Stomach (tissue), 9 donors: ENCODE measurements around the gene NELFCD. TPM values are rescaled to one million over a fixed set of nuclear protein-coding genes. Genes with fewer than 3 reads are reported as not detected.

Experiments
- DNase-seq, 2 donors: peaks; one replicate each; pipeline versions ENCODE4 v3.0.0 to v3.0.0-alpha.2; 2013 to 2019
- H3K27ac ChIP-seq, 5 donors: fragments of 200-600 bp in 4 of 5; sonication (generic) in 4 of 5; one replicate each; pipeline ENCODE4 v1.5.1; 2013 to 2019; ENCODE audit warnings: mild to moderate bottlenecking in 1 of 5, moderate library complexity in 1 of 5
- H3K27me3 ChIP-seq, 3 donors: fragments of 200-600 bp; sonication (generic); one replicate each; pipeline ENCODE4 v1.5.1; 2017 to 2019; ENCODE audit warnings: mixed run types in 1 of 3
- H3K36me3 ChIP-seq, 4 donors: fragments of 200-600 bp; sonication (generic); 1 replicate in 3 of 4; 2 replicates in 1 of 4; pipeline ENCODE4 v1.5.1; 2016 to 2019
- H3K4me1 ChIP-seq, 4 donors: fragments of 200-600 bp; sonication (generic); one replicate each; pipeline ENCODE4 v1.5.1; 2016 to 2019
- H3K4me3 ChIP-seq, 4 donors: fragments of 200-600 bp; sonication (generic) in 3 of 4; one replicate each; pipeline ENCODE4 v1.5.1; 2016 to 2019; ENCODE audit warnings: mild to moderate bottlenecking in 1 of 4
- H3K9me3 ChIP-seq, 4 donors: fragments of 200-600 bp; sonication (generic); one replicate each; pipeline ENCODE4 v1.5.1; 2016 to 2019
- EP300 ChIP-seq: sonication (generic); formaldehyde crosslinking; IDR thresholded peaks from one replicate; pipeline ENCODE4 v1.6.1; 2017; ENCODE audit warnings: antibody characterized with exemption
- POLR2A ChIP-seq, 4 donors: fragments of 450-650 bp; IDR thresholded peaks; one replicate each; pipeline ENCODE4 v1.6.1; 2016; ENCODE audit warnings: antibody characterized with exemption in 4 of 4, control low read depth in 2 of 4, mild to moderate bottlenecking in 1 of 4, moderate library complexity in 1 of 4
- POLR2AphosphoS5 ChIP-seq, 3 donors: sonication (generic); formaldehyde crosslinking; IDR thresholded peaks; one replicate each; pipeline ENCODE4 v1.6.1; 2016; ENCODE audit warnings: antibody characterized with exemption in 3 of 3
- WGBS, 5 donors: extraction: QIAGEN DNeasy Blood & Tissue Kit in 3 of 5; methylation state at CpG; one replicate each; pipeline versions ENCODE4 v1.1.5 to v1.1.7; 2013 to 2018; 5-methylcytosine and 5-hydroxymethylcytosine counted together
- intact Hi-C: fragments of 100-400 bp; cut with DNase I; formaldehyde crosslinking; loops from one replicate; pipeline ENCODE4 v1.15.1; 2023; ENCODE audit warnings: low total_unique reads
- polyA plus RNA-seq, 3 donors: library from polyadenylated mRNA; stranded (reverse); fragments of 200-250 nt; gene quantifications; one replicate each; pipeline ENCODE4 v1.2.3, GENCODE V29; 2013
- total RNA-seq, 5 donors: library from RNA; depleted of rRNA; stranded (reverse); fragments of >200 nt; gene quantifications; one replicate each; pipeline versions ENCODE4 v1.1.0 to v1.2.3, GENCODE V29; 2014 to 2016
- TF ChIP-seq, protein P1 (sequence below), 7 experiments: fragments of 450-650 bp in 4 of 7; fragments of 200-600 bp in 3 of 7; sonication (generic) in 3 of 7; IDR thresholded peaks; one replicate each; pipeline ENCODE4 v1.5.1; 2016 to 2019; ENCODE audit warnings: antibody characterized with exemption in 7 of 7, control low read depth in 2 of 7, mild to moderate bottlenecking in 1 of 7
- donor health status: healthy with polysubstance abuse.
- donor health status: Bipolar disorder and iron deficiency.
- donor health status: healthy.

Gene NELFCD
- total and polyA plus RNA-seq, 8 donors: 20.9 to 59.5 (median 41.2) TPM

DNA sequence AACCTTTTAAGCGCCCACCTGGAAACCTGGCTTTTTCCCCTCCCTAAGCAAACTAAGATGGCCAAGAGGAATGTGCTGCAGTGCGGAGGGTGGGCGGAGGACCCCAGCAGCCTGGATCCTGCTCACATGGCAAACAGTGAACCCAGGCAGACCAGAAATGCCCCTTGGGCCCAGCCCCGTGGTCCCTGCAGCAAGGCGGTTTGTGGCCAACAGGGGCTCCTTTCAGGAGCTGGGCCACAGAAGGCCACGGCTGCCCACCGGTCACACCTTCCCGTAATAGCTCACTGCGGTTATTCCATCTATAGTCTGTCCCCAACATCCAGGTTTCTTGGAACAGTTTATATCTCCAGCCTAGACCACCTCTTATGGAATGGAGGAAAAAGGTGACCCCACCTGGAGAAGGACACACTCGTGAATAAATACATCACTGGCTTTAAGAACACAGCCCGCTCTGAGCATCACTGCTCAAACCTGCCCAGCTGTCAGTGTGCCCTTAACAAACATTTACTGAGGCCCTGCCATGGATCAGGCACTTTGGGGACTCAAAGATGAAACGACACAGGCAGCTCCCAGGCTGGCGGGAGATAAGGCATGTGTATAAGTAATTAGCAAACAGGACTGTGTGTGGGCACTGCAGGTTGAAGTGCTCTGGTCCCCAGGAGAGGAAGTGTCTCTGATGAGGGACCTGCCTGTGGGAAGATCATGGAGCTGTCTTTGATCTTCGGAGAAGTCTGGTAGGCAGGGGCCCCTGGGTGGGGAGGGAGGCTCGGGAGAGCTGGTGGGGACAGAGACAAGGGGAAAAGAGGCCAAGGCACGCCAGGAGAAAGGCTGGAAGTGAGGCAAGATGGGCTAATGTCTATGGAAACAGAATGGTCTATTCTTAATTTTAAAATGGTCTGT is 35.0 kb downstream of the NELFCD start:
- no peak overlapping the region for H3K27ac ChIP-seq
- H3K9me3 ChIP-seq: no peaks in the 10 kb centered on the region
- no peak overlapping the region for H3K4me3 ChIP-seq
- intact Hi-C loops: no loop called here
- 57 to 71% (median 65%) methylated on average over 14 to 16 of the region's 16 CpGs for WGBS, 5 donors
- H3K27me3 ChIP-seq: no peaks in the 10 kb centered on the region
- no peak for TF ChIP-seq POLR2A (IDR thresholded peaks at IDR 0.05)
- no peak for TF ChIP-seq POLR2AphosphoS5 (IDR thresholded peaks at IDR 0.05)
- TF ChIP-seq, protein P1, sequence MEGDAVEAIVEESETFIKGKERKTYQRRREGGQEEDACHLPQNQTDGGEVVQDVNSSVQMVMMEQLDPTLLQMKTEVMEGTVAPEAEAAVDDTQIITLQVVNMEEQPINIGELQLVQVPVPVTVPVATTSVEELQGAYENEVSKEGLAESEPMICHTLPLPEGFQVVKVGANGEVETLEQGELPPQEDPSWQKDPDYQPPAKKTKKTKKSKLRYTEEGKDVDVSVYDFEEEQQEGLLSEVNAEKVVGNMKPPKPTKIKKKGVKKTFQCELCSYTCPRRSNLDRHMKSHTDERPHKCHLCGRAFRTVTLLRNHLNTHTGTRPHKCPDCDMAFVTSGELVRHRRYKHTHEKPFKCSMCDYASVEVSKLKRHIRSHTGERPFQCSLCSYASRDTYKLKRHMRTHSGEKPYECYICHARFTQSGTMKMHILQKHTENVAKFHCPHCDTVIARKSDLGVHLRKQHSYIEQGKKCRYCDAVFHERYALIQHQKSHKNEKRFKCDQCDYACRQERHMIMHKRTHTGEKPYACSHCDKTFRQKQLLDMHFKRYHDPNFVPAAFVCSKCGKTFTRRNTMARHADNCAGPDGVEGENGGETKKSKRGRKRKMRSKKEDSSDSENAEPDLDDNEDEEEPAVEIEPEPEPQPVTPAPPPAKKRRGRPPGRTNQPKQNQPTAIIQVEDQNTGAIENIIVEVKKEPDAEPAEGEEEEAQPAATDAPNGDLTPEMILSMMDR (IDR thresholded peaks at IDR 0.05): no peak
- TF ChIP-seq EP300: no peak
- DNase-seq: peak in 1 of 2 donors; percentile 67
- H3K36me3 ChIP-seq: no peaks in the 10 kb centered on the region
- H3K4me1 ChIP-seq: peaks cover 0 to 17% (median 8%) of the 10 kb centered on the region in 4 donors

DNA sequence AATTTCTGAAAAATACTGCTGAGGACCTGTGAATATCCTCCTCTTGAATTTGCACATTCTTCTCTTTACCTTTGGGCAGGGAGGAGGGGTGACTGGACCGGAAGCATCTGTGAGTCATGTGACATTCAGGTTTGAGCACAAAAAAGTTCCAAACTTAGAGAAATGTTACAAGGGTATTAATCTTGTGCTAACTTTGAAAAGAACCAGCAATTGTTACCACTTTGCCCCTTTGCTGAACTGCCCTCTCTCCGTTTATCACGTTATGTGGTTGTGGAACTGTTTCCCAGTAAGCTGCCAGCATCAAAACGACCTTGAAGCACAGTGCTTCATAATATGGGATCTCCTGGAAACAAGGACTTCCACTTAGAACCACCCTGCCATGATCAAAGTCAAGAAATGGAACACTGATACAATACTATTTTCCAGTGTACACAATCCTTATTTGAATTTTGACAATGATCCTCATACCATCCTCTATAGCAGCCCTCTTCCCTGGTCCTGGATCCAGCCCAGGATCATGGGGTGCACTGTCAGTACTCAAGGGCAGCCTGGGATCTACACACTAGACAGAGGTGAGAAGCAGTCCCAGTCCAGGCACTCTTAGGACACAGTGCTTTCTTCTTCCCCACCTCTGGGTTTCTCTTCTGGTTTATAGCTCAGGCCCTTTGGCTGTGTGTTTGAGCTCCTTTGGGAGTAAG is 35.9 kb downstream of the NELFCD start:
- H3K27me3 ChIP-seq: no peaks in the 10 kb centered on the region
- TF ChIP-seq EP300 (no peak), POLR2A (IDR thresholded peaks at IDR 0.05) (no peak), POLR2AphosphoS5 (IDR thresholded peaks at IDR 0.05) (no peak)
- TF ChIP-seq, protein P1 (IDR thresholded peaks at IDR 0.05): no peak
- 30 to 44% (median 42%) methylated on average over 4 of the region's 4 CpGs for WGBS, 5 donors
- peaks cover 0 to 5% (median 2%) of the 10 kb centered on the region in 4 donors for H3K36me3 ChIP-seq
- DNase-seq: no peak
- H3K4me1 ChIP-seq: peaks cover 0 to 11% (median 6%) of the 10 kb centered on the region in 4 donors
- H3K4me3 ChIP-seq: no peak overlapping the region
- intact Hi-C loops: no loop called here
- H3K27ac ChIP-seq: no peak overlapping the region
- no peaks in the 10 kb centered on the region for H3K9me3 ChIP-seq

- H3K4me3 ChIP-seq: no peak overlapping the region
- peaks cover 0 to 11% (median 6%) of the 10 kb centered on the region in 4 donors for H3K4me1 ChIP-seq
- H3K27me3 ChIP-seq: no peaks in the 10 kb centered on the region
- no peak for TF ChIP-seq EP300
- no peak for TF ChIP-seq POLR2A (IDR thresholded peaks at IDR 0.05)
- TF ChIP-seq, protein P1 (IDR thresholded peaks at IDR 0.05): no peak
- TF ChIP-seq POLR2AphosphoS5 (IDR thresholded peaks at IDR 0.05): no peak
- WGBS, 5 donors: 89 to 94% (median 93%) methylated on average over 6 to 16 of the region's 16 CpGs
- peaks cover 1 to 11% (median 7%) of the 10 kb centered on the region in 4 donors for H3K36me3 ChIP-seq
- intact Hi-C loops: no loop called here
- no peak for DNase-seq
- H3K9me3 ChIP-seq: no peaks in the 10 kb centered on the region
- H3K27ac ChIP-seq: no peak overlapping the region
Measured at GRCh38 chr20:59017493-59018231, 36.6 kb downstream of the NELFCD start.

DNA sequence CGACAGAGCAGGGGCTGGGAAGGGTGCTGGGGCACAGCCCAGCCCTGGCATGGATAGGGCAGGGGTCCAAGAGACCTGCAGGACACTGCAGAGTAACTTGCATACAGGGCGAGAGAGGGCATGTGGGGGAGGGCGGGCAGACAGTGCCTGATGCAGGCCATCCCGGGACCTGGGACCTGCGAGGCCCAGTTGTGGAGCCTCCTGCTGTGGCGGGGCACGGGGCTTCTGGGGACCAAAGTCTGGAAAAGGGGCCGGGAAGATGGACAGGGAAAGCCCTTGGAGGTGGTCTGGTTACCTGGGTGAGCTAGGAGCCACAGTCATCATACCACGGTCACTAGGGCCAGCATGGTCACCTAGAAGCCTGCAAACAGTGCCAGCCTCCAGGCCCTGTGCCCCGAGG is 37.8 kb downstream of the NELFCD start:
- H3K4me3 ChIP-seq: no peak overlapping the region
- H3K27me3 ChIP-seq: no peaks in the 10 kb centered on the region
- TF ChIP-seq POLR2AphosphoS5 (IDR thresholded peaks at IDR 0.05) (no peak), POLR2A (IDR thresholded peaks at IDR 0.05) (no peak), EP300 (no peak)
- TF ChIP-seq, protein P1 (IDR thresholded peaks at IDR 0.05): no peak
- 90 to 95% (median 92%) methylated on average over 10 of the region's 10 CpGs for WGBS, 5 donors
- peaks cover 0 to 11% (median 6%) of the 10 kb centered on the region in 4 donors for H3K4me1 ChIP-seq
- intact Hi-C loops: no loop called here
- H3K36me3 ChIP-seq: peaks cover 11 to 23% (median 18%) of the 10 kb centered on the region in 4 donors
- no peaks in the 10 kb centered on the region for H3K9me3 ChIP-seq
- no peak for DNase-seq
- no peak overlapping the region for H3K27ac ChIP-seq
